ENCODE results near the gene PPP2R2C.
A peak's percentile ranks its signal among the peaks of the same experiment; 100 is the strongest.

PPP2R2C gene

DNA sequence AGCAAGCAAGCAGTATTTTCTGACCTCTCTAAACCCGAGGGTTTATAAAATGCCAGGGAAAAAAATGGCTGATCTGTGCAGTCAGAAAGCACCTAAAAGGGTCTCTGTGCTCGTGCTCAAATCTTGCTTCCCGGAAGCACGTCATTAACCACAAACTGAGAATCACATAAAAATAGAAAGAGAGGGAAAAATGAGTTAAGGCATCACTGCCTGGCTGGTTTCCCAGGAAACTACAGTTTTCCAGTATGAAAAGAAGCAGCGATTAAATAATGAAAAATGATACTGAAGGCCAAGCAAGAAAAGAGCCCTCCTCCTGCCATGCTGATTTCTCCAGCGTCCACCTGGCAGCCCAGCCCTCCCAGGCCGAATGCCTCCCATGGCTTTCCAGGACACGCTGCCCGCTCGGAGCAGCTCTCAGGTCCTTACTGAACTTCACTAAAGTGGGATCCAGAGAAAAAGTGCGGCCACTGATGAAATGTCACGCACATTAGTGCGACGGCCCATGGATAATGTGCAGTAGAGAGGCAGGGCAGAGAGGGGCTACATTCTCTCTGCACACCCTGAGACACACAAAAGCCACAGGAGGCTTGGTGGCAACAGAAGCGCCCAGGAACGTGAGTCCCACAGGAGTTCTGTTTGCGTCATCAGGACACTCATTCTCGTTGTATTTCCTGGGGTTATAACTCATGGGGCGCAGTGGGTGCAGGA lies 122.4 kb downstream of the PPP2R2C start:
- TF ChIP-seq SPI1 (IDR thresholded peaks at IDR 0.05; ENCODE audit: low read depth, low read length) (no peak), PAX5 (IDR thresholded peaks at IDR 0.05; ENCODE audit: insufficient read depth, low read length, severe bottlenecking) (no peak), POU2F2 (IDR thresholded peaks at IDR 0.05; ENCODE audit: low read depth, low read length) (no peak), POLR2AphosphoS5 (IDR thresholded peaks at IDR 0.05; ENCODE audit: low read depth, low read length) (no peak), POLR2A (IDR thresholded peaks at IDR 0.05; ENCODE audit: low read depth, low read length) (no peak)
- DNase-seq (ENCODE audit: insufficient read length, low spot score) (no peak), FAIRE-seq (no peak)

DNA sequence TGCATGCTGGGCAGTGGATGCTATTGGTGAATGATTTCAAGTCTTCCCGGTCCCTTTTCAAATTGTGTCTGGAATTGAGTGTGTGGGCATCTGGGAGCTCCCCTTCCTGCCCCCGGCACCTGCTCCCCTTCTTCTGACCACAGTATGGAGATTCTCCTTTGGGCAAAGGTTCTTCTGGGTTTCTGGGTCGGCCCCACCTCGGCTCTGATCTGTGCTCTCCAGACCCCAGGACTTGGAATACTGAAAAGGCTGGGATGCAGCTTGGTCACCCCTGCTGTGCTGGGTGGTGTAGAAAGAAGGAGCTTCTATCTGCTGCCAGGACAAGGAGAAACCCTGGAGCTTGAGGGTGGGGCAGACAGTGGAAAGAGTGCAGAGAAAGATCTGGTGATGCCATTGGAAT lies 124.0 kb downstream of the PPP2R2C start:
- no peak for TF ChIP-seq TAF1 (IDR thresholded peaks at IDR 0.05; ENCODE audit: low read depth, low read length)
- TF ChIP-seq POU2F2 (IDR thresholded peaks at IDR 0.05; ENCODE audit: low read depth, low read length) = no peak
- no peak for TF ChIP-seq POLR2AphosphoS5 (IDR thresholded peaks at IDR 0.05; ENCODE audit: low read depth, low read length)
- no peak for TF ChIP-seq SPI1 (IDR thresholded peaks at IDR 0.05; ENCODE audit: low read depth, low read length)
- no peak for TF ChIP-seq POLR2A (IDR thresholded peaks at IDR 0.05; ENCODE audit: low read depth, low read length)
- FAIRE-seq (no peak), DNase-seq (ENCODE audit: insufficient read length, low spot score) (no peak)

DNA sequence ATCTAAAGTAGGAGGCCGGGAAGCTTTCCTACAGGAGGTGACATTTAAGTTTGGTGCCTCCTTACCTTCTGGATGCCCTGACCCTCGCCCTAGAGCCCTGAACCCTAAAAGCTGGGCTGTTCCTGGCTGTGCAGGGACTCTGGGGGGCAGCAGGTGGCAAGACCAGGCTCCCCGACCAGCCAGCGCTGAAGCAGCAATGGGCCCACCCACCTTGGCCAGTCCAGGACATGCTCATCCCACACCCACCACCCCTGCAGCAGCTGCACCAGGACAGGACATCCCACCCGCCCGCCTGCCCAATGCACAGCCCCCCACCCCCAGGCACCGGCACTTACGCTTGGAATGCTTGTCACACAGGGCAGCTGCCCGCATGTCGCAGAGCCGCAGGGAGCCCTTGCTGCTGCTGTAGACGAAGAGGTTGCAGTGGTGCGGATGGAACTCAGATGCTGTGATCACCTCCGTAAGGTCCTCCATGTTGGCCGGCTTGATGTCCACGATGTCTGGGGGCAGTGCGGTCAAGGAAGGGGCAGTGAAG lies 124.8 kb downstream of the PPP2R2C start:
- FAIRE-seq (no peak), DNase-seq (ENCODE audit: insufficient read length, low spot score) (no peak)
- TF ChIP-seq POLR2AphosphoS5 (IDR thresholded peaks at IDR 0.05; ENCODE audit: low read depth, low read length) (no peak), SPI1 (IDR thresholded peaks at IDR 0.05; ENCODE audit: low read depth, low read length) (no peak), POLR2A (IDR thresholded peaks at IDR 0.05; ENCODE audit: low read depth, low read length) (no peak), PAX5 (IDR thresholded peaks at IDR 0.05; ENCODE audit: insufficient read depth, low read length, severe bottlenecking) (no peak), TAF1 (IDR thresholded peaks at IDR 0.05; ENCODE audit: low read depth, low read length) (no peak), POU2F2 (IDR thresholded peaks at IDR 0.05; ENCODE audit: low read depth, low read length) (no peak)

- TF ChIP-seq POLR2AphosphoS5 (IDR thresholded peaks at IDR 0.05; ENCODE audit: low read depth, low read length) (no peak), SPI1 (IDR thresholded peaks at IDR 0.05; ENCODE audit: low read depth, low read length) (no peak), TAF1 (IDR thresholded peaks at IDR 0.05; ENCODE audit: low read depth, low read length) (no peak)
- DNase-seq (ENCODE audit: insufficient read length, low spot score) (no peak), FAIRE-seq (no peak)
Measured at GRCh38 chr4:6346373-6347110, 125.9 kb downstream of the PPP2R2C start.

GRCh38 chr4:6345866-6346265 lies 126.5 kb downstream of the PPP2R2C start:
- no peak for TF ChIP-seq PAX5 (IDR thresholded peaks at IDR 0.05; ENCODE audit: insufficient read depth, low read length, severe bottlenecking)
- no peak for TF ChIP-seq SPI1 (IDR thresholded peaks at IDR 0.05; ENCODE audit: low read depth, low read length)
- no peak for TF ChIP-seq POLR2A (IDR thresholded peaks at IDR 0.05; ENCODE audit: low read depth, low read length)
- TF ChIP-seq TAF1 (IDR thresholded peaks at IDR 0.05; ENCODE audit: low read depth, low read length) = no peak
- no peak for TF ChIP-seq POLR2AphosphoS5 (IDR thresholded peaks at IDR 0.05; ENCODE audit: low read depth, low read length)
- no peak for TF ChIP-seq POU2F2 (IDR thresholded peaks at IDR 0.05; ENCODE audit: low read depth, low read length)
- no peak for FAIRE-seq
- no peak for DNase-seq (ENCODE audit: insufficient read length, low spot score)

DNA sequence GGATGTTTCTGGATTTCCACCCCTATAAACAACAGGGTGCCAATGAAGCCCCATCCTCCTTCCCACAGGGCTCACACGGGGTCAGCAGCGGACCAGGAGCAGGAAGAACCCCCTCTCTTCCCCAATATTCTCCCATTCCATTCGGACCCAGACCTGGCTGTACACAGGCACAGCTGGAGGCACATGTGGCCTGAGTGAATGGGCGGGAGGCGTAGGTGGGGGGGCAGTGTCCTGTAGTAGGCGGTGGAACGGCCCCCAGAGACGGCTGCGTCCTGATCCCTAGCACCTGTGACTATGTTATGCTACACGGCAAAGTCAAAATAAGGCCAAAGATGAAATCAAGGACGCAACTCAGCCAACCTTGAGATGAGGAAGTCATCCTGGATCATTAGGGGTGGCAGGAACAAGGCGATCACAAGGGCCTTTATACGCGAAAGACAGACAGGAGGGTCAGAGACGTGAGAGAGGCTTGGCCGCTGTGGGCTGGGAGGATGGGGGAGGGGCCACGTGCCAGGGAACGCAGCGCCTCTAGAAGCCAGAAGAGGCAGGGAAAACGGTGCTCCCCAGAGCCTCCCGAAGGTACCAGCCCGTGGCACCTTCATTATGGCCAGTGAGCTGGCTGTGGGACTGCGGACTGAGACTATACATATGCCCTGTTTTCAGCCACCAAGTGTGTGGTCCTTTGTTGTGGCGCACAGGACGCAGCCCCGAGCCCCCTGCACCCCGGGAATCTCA lies 127.2 kb downstream of the PPP2R2C start:
- no peak for DNase-seq (ENCODE audit: insufficient read length, low spot score)
- no peak for FAIRE-seq
- TF ChIP-seq POLR2A (IDR thresholded peaks at IDR 0.05; ENCODE audit: low read depth, low read length) = no peak
- no peak for TF ChIP-seq POLR2AphosphoS5 (IDR thresholded peaks at IDR 0.05; ENCODE audit: low read depth, low read length)
- no peak for TF ChIP-seq PAX5 (IDR thresholded peaks at IDR 0.05; ENCODE audit: insufficient read depth, low read length, severe bottlenecking)
- no peak for TF ChIP-seq POU2F2 (IDR thresholded peaks at IDR 0.05; ENCODE audit: low read depth, low read length)
- no peak for TF ChIP-seq TAF1 (IDR thresholded peaks at IDR 0.05; ENCODE audit: low read depth, low read length)
- TF ChIP-seq SPI1 (IDR thresholded peaks at IDR 0.05; ENCODE audit: low read depth, low read length) = no peak

DNA sequence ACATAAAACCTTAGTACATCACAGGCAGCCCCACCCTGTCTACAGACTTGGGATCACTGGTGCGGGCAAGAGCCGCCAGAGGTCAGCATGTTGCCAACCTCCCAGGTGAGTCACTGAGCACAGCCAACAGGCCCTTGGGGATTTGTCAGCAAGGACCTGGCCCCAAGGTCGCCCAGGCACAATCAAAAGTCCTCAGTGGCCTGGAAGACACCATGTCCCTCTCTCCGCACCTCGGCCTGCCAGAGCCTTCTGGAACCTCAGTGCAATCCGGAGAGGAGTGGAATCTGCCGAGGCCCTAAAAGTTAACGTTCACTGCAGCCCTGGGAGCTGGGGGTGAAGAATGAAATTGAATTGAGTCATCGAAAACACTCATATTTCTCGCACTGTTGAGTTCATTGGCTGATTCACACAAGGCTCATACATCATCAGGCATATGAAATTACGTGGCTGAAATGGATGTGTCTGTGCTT lies 128.4 kb downstream of the PPP2R2C start:
- no peak for DNase-seq (ENCODE audit: insufficient read length, low spot score)
- TF ChIP-seq POLR2AphosphoS5 (IDR thresholded peaks at IDR 0.05; ENCODE audit: low read depth, low read length) (no peak), TAF1 (IDR thresholded peaks at IDR 0.05; ENCODE audit: low read depth, low read length) (no peak), POU2F2 (IDR thresholded peaks at IDR 0.05; ENCODE audit: low read depth, low read length) (no peak), POLR2A (IDR thresholded peaks at IDR 0.05; ENCODE audit: low read depth, low read length) (no peak), PAX5 (IDR thresholded peaks at IDR 0.05; ENCODE audit: insufficient read depth, low read length, severe bottlenecking) (no peak), SPI1 (IDR thresholded peaks at IDR 0.05; ENCODE audit: low read depth, low read length) (no peak)
- FAIRE-seq = peak; percentile 26

- TF ChIP-seq POU2F2 (IDR thresholded peaks at IDR 0.05; ENCODE audit: low read depth, low read length) (no peak), POLR2AphosphoS5 (IDR thresholded peaks at IDR 0.05; ENCODE audit: low read depth, low read length) (no peak), POLR2A (IDR thresholded peaks at IDR 0.05; ENCODE audit: low read depth, low read length) (no peak), PAX5 (IDR thresholded peaks at IDR 0.05; ENCODE audit: insufficient read depth, low read length, severe bottlenecking) (no peak), SPI1 (IDR thresholded peaks at IDR 0.05; ENCODE audit: low read depth, low read length) (no peak), TAF1 (IDR thresholded peaks at IDR 0.05; ENCODE audit: low read depth, low read length) (no peak)
- FAIRE-seq (no peak), DNase-seq (ENCODE audit: insufficient read length, low spot score) (no peak)
Measured at GRCh38 chr4:6342530-6343293, 129.7 kb downstream of the PPP2R2C start.
